ENCODE data around the gene PLEKHG2. TPM values are rescaled to one million over a fixed set of nuclear protein-coding genes. Genes with fewer than 3 reads are reported as not detected.

PLEKHG2 gene
- polyA plus RNA-seq, 3 donors, result 53.2 to 68.0 (median 59.0) TPM

- DNase-seq (ENCODE audit: low read depth in 3 of 3, low spot score in 2 of 3), result no peak
Observed at GRCh38 chr19:39382991-39383828, 29.3 kb upstream of the PLEKHG2 start.

GRCh38 chr19:39384839-39385568 is 27.5 kb upstream of the PLEKHG2 start:
- DNase-seq (ENCODE audit: low read depth in 3 of 3, low spot score in 2 of 3), result no peak

- no peak for DNase-seq (ENCODE audit: low read depth in 3 of 3, low spot score in 2 of 3)
Observed at GRCh38 chr19:39385629-39386411, 26.6 kb upstream of the PLEKHG2 start.

- no peak for DNase-seq (ENCODE audit: low read depth in 3 of 3, low spot score in 2 of 3)
Observed at GRCh38 chr19:39386557-39386956, 25.9 kb upstream of the PLEKHG2 start.

GRCh38 chr19:39388657-39389056 is 23.8 kb upstream of the PLEKHG2 start:
- no peak for DNase-seq (ENCODE audit: low read depth in 3 of 3, low spot score in 2 of 3)

GRCh38 chr19:39389631-39390414 is 22.6 kb upstream of the PLEKHG2 start:
- DNase-seq (ENCODE audit: low read depth in 3 of 3, low spot score in 2 of 3), result no peak

GRCh38 chr19:39390451-39390750 is 22.1 kb upstream of the PLEKHG2 start:
- no peak for DNase-seq (ENCODE audit: low read depth in 3 of 3, low spot score in 2 of 3)

- peak; percentile 99 to 100 (median 99) for DNase-seq (ENCODE audit: low read depth in 3 of 3, low spot score in 2 of 3)
Observed at GRCh38 chr19:39390751-39391437, 21.6 kb upstream of the PLEKHG2 start, which contains the start of the genes MED29 and PAF1. Gene MED29, plus strand, starts transcription at chr19:39391378. Its CDS starts 45 bp downstream, at chr19:39391423. Gene PAF1, minus strand, starts transcription at chr19:39391106. Its CDS starts 242 bp downstream, at chr19:39390864.

GRCh38 chr19:39397360-39398296 is 14.8 kb upstream of the PLEKHG2 start:
- DNase-seq (ENCODE audit: low read depth in 3 of 3, low spot score in 2 of 3), result no peak

- DNase-seq (ENCODE audit: low read depth in 3 of 3, low spot score in 2 of 3), result no peak
Observed at GRCh38 chr19:39398297-39398864, 14.1 kb upstream of the PLEKHG2 start.

GRCh38 chr19:39399668-39400050 is 12.8 kb upstream of the PLEKHG2 start:
- no peak for DNase-seq (ENCODE audit: low read depth in 3 of 3, low spot score in 2 of 3)

- DNase-seq (ENCODE audit: low read depth in 3 of 3, low spot score in 2 of 3), result no peak
Observed at GRCh38 chr19:39400061-39400460, 12.4 kb upstream of the PLEKHG2 start.

- no peak for DNase-seq (ENCODE audit: low read depth in 3 of 3, low spot score in 2 of 3)
Observed at GRCh38 chr19:39401070-39401548, 11.4 kb upstream of the PLEKHG2 start.

GRCh38 chr19:39401549-39402345 is 10.7 kb upstream of the PLEKHG2 start:
- no peak for DNase-seq (ENCODE audit: low read depth in 3 of 3, low spot score in 2 of 3)

GRCh38 chr19:39402346-39403300 is 9.8 kb upstream of the PLEKHG2 start:
- peak in 2 of 3 donors; percentile 87 to 89 for DNase-seq (ENCODE audit: low read depth in 3 of 3, low spot score in 2 of 3)

All from right renal cortex interstitium (tissue), 3 donors.